DND-41 (cell line): Measurements from ENCODE around the gene ACKR3.

Experiments
- CTCF ChIP-seq: IDR thresholded peaks from 2 replicates; pipeline ENCODE4 v1.5.1; 2012; ENCODE audit warnings: borderline replicate concordance, low read length, moderate library complexity, mild to moderate bottlenecking; ENCODE audit not compliant: poor library complexity, severe bottlenecking; ENCODE audit errors: extremely low read depth
- EZH2 ChIP-seq: IDR thresholded peaks from 3 replicates; pipeline ENCODE4 v1.6.1; 2012; ENCODE audit warnings: borderline replicate concordance, low read depth, mild to moderate bottlenecking, moderate library complexity, low read length, inconsistent platforms; ENCODE audit not compliant: severe bottlenecking

GRCh38 chr2:236529606-236530005, 40.0 kb upstream of the ACKR3 start:
- TF ChIP-seq CTCF (no peak), EZH2 (no peak)
